ENCODE measurements around the gene BAX.

GRCh38 chr19:48964205-48965039 lies 9.7 kb downstream of the BAX start:
- TF ChIP-seq FOXA1 (IDR thresholded peaks at IDR 0.05) (no peak), SP1 (IDR thresholded peaks at IDR 0.05) (no peak), PKNOX1 (IDR thresholded peaks at IDR 0.05) (no peak), HDGF (IDR thresholded peaks at IDR 0.05; ENCODE audit: borderline replicate concordance) (no peak)

Data from HEK293T (cell line).